Measurements from ENCODE around the gene EFCAB12.

The EFCAB12 gene

DNA sequence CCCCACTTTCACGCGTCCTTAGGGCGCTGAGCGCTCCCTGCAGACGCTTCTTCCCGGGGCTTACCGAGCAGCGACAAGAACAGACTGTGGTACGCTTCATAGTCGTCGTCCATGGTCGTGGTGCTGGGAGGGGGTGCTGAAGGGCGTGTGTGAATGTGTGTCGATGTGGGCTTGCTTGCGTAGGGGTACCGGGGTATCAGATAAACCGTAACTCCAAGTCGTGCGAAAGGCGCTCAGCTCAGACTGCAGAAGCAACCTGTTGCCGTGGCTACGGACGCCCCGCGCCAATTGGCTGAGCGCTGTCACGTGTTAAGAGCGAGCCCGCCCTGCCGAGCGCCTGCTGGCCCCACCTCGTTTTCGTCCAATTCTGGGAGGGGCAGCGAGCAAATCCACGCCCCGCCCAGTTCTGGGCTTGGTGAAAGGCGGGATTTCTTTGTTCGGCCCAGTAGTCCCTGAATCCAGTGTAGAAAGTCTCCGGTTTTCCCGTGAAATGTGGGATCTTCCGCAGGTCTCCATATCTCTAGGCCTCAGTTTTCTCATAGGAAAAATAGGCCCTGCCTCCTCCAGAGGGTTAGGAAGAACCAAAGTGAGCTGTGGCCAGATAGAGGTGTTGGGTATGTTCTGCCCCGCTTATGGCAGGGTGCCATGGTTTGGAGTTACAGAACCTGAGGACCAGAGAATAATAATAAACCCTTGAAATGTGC, at the start of gene EFCAB12:
Gene EFCAB12 (minus strand): TSS at position 261 of the 704 bp plus-strand sequence. CDS start 148 bp downstream, at position 113.
- DNase-seq: peak; percentile 92

- no peak for DNase-seq
Observed at GRCh38 chr3:129476586-129476985, 48.1 kb upstream of the EFCAB12 start.

GRCh38 chr3:129475863-129476262, 47.4 kb upstream of the EFCAB12 start:
- no peak for DNase-seq

DNA sequence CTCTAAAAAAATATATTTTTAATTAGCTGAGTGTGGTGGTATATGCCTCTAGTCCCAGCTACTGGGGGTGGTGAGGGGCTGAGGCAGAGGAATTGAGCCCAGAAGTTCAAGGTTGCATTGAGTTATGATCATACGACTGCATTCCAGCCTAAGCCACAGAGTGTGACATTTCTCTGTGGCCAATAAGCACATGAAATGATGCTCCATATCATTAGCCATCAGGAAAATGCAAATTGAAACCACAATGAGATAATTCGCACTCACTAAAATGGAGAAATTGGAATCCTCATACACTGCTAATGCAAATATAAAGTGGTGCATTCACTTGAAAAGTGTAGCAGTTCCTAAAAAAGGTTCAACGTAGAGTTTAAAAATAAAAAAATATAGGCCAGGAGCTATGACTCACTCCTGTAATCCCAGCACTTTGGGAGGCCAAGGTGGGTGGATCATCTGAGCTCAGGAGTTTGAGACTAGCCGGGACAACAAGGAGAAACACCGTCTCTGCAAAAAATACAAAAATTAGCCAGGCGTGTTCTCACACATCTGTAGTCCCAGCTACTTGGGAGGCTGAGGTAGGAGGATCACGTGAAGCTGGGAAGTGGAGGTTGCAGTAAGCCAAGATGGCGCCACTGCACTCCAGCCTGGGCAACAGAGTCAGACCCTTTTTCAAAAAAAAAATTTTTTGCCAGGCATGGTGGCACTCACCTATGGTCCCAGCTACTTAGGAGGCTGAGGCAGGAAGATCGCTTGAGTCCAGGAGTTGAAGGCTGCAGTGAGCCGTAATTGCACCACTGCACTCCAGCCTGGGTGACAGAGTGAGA, 46.8 kb upstream of the EFCAB12 start:
- no peak for DNase-seq

- DNase-seq: no peak
Observed at GRCh38 chr3:129473769-129474152, 45.3 kb upstream of the EFCAB12 start.

DNA sequence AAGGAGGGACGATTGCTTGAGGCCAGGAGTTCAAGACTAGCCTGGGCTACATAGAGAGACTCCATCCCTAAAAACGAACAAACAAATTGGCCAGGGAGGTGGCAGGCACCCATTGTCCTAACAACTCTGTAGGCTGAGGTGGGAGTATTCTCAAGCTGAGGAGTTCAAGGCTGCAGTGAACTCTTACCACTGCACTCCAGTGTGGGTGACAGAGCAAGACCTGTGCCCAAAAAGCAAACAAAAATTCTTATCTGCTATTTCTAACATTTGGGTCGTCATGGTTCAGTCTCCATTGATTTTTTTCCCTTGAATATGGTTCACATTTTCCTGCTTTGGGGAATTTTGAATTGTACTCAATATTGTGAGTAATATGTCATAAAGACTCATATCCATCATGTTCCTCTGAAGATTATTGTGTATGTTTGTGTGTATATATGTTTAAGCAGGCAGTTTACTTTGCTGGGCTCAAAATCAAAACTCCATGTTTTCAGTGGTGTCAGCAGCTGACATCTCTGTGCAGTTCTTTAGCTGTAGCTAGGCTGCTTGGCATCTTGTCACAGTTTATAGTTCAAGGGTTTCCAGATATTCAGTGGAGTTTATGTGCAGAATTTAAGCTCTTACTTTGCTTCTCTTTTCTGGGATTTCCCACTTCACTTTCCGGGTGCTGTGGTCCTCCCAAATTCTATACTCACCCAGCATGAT, 44.8 kb upstream of the EFCAB12 start:
- no peak for DNase-seq

DNA sequence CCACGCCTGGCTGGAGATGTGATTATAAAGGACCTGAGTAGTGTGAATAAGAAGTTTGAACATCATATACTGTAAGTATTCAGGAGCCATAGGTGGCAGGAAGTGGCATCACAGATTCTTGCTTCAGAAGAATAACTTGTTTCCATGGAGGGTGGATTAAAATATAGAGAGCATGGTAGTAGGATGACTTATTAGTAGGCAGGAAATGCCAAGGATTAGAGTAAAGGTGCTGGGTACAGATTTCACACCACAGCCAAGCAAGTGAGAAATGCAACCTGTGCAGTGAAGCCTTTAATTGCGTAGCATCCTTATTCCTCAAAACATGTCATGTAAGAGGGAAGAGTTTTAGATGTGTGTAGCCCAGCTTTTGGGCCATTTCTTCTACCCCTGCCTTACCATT, 42.4 kb upstream of the EFCAB12 start:
- DNase-seq: no peak

DNA sequence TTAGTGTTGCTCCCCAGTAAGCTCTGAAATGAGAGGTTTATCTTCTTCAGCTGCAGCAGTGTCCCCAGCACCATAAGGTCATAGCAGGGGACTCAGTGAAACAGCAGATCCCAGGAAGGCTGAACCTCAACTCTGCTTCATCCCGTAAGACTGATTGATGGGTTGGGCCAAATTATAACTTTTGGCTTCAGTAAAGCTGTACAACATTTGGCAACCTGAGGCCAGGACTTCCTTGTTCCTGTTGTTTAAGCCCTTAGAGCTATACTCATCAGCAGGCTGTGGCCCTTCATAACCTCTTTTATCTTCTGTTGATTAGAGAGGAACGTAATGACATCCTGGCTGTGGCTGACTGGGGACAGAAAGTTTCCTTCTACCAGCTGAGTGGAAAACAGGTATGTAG, 40.6 kb upstream of the EFCAB12 start:
- peak; percentile 6 for DNase-seq

DNA sequence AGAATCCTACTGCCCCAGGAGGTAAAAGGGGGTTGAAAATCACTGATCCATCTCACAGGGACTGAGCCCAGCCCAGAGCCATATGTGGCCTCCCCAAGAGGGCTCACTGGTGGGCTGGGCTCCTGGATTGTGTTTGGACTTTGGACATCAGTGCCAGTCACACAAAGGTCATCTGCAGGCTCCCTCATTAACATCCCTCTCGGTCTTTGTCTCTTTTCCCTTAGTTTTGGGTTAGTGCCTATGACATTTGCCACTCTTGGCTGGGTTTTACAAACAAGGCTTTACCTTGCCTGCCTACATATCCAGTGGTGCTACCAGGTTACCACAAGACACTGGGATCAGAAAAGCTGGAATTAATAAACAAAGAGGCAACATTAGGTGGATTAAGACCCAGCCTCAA, 39.5 kb upstream of the EFCAB12 start:
- DNase-seq: no peak

DNA sequence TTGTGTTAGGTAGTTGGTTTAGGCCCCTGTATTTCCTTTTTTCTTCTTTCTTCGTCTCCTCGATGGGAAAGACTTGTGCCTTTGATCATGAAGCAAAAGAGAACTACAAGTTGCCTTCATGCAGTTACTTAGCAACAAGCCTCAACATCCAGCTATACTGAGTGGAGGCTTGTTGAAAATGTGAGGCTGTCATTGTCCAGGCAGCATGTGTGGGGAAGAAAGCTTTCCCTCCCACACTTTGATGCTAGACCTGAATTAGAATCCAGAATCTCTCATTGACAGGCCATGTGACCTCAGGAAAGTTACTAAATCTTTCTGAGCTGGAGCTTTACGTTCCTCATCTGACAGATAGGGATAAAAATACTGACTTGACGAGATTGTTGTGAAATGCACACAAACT, 35.3 kb upstream of the EFCAB12 start:
- DNase-seq: no peak

GRCh38 chr3:129463094-129463493, 34.7 kb upstream of the EFCAB12 start:
- no peak for DNase-seq

DNA sequence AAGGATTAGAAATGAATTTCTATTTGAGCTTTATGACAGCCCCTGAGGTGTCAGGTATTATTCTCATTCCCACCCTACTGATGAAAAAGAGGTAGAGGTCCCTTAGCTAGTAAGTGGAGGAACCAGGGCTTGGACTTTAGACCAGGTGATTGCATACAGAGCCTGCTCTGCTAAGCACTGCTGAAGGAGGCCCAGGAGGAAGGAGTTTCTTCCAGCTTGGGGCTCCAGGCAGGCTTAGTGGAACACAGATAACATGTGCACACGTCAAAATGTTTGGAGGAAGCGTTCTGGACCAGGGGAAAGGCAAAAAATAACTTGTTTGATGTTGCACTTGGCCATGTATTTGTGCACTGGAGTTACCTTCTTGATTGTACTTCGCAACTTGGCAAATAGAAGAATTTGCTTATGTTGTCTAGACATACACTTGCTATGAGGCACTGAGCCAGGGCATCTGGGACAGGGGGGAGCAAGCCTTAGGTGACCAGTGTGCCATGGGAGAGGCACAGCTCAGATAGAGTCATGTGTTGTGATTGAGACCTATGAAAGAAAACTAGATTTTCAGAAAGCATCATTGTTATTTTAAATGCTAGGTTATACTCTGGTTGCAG, 34.0 kb upstream of the EFCAB12 start:
- DNase-seq: no peak

DNA sequence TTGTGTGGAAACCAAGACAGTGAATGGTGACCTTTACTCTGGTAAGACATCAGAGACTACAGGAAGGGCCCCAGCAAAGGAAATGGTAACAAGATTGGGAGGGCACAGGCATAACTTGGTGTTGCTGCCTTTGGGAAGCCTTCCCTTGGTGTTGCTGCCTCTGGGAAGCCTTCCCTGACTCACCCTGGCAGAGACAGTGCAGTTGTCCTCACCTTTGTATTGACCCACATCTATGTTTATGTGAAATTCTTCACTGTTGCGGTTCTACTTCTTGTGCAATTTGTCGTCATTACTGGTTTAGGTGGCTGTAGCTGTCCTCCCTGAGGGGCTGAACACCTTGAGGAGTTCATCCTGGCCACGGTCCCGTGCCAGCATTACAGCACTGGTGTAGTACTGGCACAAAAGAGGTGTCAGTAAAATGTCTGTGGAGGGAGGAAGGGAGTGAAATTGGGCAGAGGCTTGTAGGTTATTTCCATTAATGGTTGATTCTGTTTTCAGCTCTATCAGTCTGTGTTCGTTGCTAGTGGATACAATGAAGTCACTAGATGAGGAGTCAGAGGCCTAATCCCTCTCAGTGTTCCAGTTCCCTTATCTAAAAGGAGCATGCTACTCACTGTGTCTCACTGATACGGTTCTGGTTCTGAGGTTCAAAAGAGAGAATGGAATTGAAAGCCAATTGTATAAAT, 33.2 kb upstream of the EFCAB12 start:
- DNase-seq: no peak

GRCh38 chr3:129461022-129461421, 32.6 kb upstream of the EFCAB12 start:
- DNase-seq: no peak

GRCh38 chr3:129460572-129460971, 32.1 kb upstream of the EFCAB12 start:
- no peak for DNase-seq

- no peak for DNase-seq
Observed at GRCh38 chr3:129460155-129460554, 31.7 kb upstream of the EFCAB12 start.

GRCh38 chr3:129453732-129454131, 25.3 kb upstream of the EFCAB12 start:
- DNase-seq: no peak

GRCh38 chr3:129449279-129450115, 21.1 kb upstream of the EFCAB12 start:
- no peak for DNase-seq

DNA sequence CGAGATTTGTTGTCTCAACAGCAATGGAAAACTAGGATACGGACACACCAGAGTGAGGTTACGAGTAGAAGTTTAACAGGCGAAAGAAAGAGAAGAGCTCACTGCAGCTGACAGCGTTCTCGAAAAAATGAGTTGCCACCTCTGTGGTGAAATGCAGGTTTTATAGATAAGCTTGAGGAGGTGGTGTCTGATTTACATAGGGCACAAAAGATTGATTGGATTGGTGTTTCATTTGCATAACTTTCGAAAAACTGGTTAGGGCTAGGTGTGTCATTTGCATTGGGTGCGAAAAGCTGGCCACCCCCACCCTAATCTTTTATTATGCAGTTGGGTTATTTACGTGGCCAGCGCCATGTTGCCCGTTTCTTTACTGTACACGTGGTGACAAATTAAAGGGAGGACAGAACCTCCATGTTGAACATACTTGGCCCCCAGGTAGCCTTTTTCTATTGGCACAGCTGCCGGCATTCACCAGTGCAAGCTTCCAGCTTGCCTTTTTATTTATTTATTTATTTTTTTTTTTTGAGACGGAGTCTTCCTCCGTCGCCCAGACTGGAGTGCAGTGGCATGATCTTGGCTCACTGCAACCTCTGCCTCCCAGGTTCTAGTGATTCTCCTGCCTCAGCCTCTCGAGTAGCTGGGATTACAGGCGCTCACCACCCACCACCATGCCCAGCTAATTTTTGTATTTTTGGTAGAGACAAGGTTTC, 19.9 kb upstream of the EFCAB12 start:
- no peak for DNase-seq

- DNase-seq: no peak
Observed at GRCh38 chr3:129446926-129447325, 18.5 kb upstream of the EFCAB12 start.

DNA sequence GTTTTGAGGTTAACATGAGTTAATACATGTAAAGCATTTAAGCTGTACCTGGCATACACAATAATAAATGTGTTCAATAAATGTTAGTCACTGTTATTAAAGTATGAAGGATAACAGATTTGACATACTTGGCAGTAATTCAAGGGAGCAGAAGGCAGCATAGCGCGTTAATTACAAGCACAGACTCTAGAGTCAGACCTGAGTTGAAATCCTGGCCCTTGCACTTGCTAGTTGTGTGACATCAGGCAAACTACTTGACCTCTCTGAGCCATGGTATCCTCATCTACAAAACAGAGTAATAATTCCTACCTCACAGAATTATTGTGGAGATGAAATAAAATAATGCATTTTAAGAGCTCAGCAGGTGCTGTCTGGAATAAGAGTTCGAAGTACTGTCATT, 17.0 kb upstream of the EFCAB12 start:
- DNase-seq: no peak

Measured in CD4-positive, alpha-beta T cell treated with Interleukin-17A for 4 hours (primary cell).